ENCODE data around the gene MAP3K14.

DNA sequence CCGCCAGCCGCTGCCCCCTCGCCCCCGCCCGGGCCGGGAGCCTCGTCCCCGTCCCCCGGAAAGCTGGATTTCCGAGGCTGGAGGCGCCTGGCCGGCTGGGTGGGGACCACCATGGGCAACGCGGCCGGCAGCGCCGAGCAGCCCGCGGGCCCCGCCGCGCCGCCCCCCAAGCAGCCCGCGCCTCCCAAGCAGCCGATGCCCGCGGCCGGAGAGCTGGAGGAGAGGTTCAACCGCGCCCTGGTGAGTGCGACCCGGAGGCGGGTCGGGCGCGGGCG lies 94.9 kb downstream of the MAP3K14 start:
- TF ChIP-seq CTCF (IDR thresholded peaks at IDR 0.05) (no peak), POLR2A (IDR thresholded peaks at IDR 0.05) (no peak)

All from esophagus squamous epithelium (tissue), 4 donors.